ENCODE results near the gene GRIK4. TPM values are rescaled to one million over a fixed set of nuclear protein-coding genes. Genes with fewer than 3 reads are reported as not detected.

Gene GRIK4
- total and polyA plus RNA-seq, 12 donors = 0.33 to 4.8 (median 3.0) TPM

- intact Hi-C loops (cut with DNase I) = no loop called here
- no peak for DNase-seq
- H3K9me3 ChIP-seq (replicated peaks in 1 of 3) = no peaks in the 10 kb centered on the region
- no peak for TF ChIP-seq CTCF (IDR thresholded peaks at IDR 0.05)
- TF ChIP-seq POLR2A (IDR thresholded peaks at IDR 0.05) = no peak
- H3K4me1 ChIP-seq (replicated peaks in 1 of 2) = no peaks in the 10 kb centered on the region
- H3K36me3 ChIP-seq (replicated peaks in 1 of 2) = no peaks in the 10 kb centered on the region
- H3K27ac ChIP-seq = no peak overlapping the region
- WGBS, 4 donors = 82 to 96% (median 90%) methylated on average over 2 of the region's 2 CpGs
- no peak overlapping the region for H3K4me3 ChIP-seq
- H3K27me3 ChIP-seq = no peaks in the 10 kb centered on the region
These were observed 268.7 kb downstream of the GRIK4 start for GRCh38 chr11:120780239-120780638.

- no peaks in the 10 kb centered on the region for H3K4me1 ChIP-seq (replicated peaks in 1 of 2)
- no peak overlapping the region for H3K4me3 ChIP-seq
- intact Hi-C loops (cut with DNase I) = no loop called here
- no peaks in the 10 kb centered on the region for H3K36me3 ChIP-seq (replicated peaks in 1 of 2)
- H3K9me3 ChIP-seq (replicated peaks in 1 of 3) = no peaks in the 10 kb centered on the region
- peak in 3 of 7 donors; percentile 1 to 21 (median 10) for DNase-seq
- no peaks in the 10 kb centered on the region for H3K27me3 ChIP-seq
- no peak overlapping the region for H3K27ac ChIP-seq
- 89 to 93% (median 91%) methylated on average over 8 of the region's 8 CpGs for WGBS, 4 donors
- TF ChIP-seq POLR2A (IDR thresholded peaks at IDR 0.05) (no peak), CTCF (IDR thresholded peaks at IDR 0.05) (no peak)
These were observed 270.1 kb downstream of the GRIK4 start for GRCh38 chr11:120781486-120782120.

GRCh38 chr11:120784566-120785251 is 273.2 kb downstream of the GRIK4 start:
- WGBS, 4 donors = 65 to 70% (median 66%) methylated on average over 11 to 12 of the region's 12 CpGs
- no peak for TF ChIP-seq POLR2A (IDR thresholded peaks at IDR 0.05)
- no peak for TF ChIP-seq CTCF (IDR thresholded peaks at IDR 0.05)

GRCh38 chr11:120785576-120785975 is 274.0 kb downstream of the GRIK4 start:
- Histone ChIP-seq H3K9me3 (replicated peaks in 1 of 3) (no peaks in the 10 kb centered on the region), H3K27me3 (no peaks in the 10 kb centered on the region), H3K4me1 (replicated peaks in 1 of 2) (no peaks in the 10 kb centered on the region), H3K36me3 (replicated peaks in 1 of 2) (no peaks in the 10 kb centered on the region), H3K27ac (no peak overlapping the region), H3K4me3 (no peak overlapping the region)
- peak in 1 of 7 donors; percentile 39 for DNase-seq
- 80 to 92% (median 83%) methylated on average over 6 to 9 of the region's 9 CpGs for WGBS, 4 donors
- no peak for TF ChIP-seq POLR2A (IDR thresholded peaks at IDR 0.05)
- TF ChIP-seq CTCF (IDR thresholded peaks at IDR 0.05) = no peak
- intact Hi-C loops (cut with DNase I) = no loop called here

More at GRCh38 chr11:120784566-120785251, 273.2 kb downstream of the GRIK4 start:
- DNase-seq = peak in 3 of 7 donors; percentile 11 to 37 (median 12)
- Histone ChIP-seq H3K27me3 (no peaks in the 10 kb centered on the region), H3K27ac (no peak overlapping the region), H3K4me3 (no peak overlapping the region), H3K4me1 (replicated peaks in 1 of 2) (no peaks in the 10 kb centered on the region), H3K9me3 (replicated peaks in 1 of 3) (no peaks in the 10 kb centered on the region), H3K36me3 (replicated peaks in 1 of 2) (no peaks in the 10 kb centered on the region)
- intact Hi-C loops (cut with DNase I) = no loop called here
